ENCODE data around the gene ARSG. TPM values are rescaled to one million over a fixed set of nuclear protein-coding genes. Genes with fewer than 3 reads are reported as not detected.

ARSG gene
- total and polyA plus RNA-seq, 2 of the 8 experiments (the other 6 are each of a cell fraction or from before 2014, with no cell fraction given), result 3.3 to 4.0 TPM

DNA sequence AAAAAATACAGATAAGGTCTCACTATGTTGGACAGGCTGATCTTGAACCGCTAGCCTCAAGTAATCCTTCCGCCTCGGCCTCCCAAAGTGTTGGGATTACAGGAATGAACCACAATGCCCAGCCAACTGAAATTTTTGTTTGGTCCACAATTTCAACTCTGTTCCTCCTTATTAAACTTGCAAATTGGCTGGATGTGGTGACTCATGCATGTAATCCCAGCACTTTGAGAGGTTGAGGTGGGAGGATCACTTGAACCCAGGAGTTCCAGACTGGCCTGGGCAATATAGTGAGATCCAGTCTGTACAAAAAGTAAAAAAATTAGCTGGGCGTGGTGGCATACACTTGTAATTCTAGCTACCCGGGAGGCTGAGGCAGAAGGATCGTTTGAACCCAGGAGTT lies 13.4 kb downstream of the ARSG start:
- CTCF ChIA-PET (ENCODE audit: partially characterized antibody), result interaction anchor here (1.4 kb wide), 1 partner anchor 128 kb away, joined by 4 read pairs; no protein-coding TSS in a partner anchor
- Histone ChIP-seq H3K23me2 (ENCODE audit: low read depth, low read length) (no peaks in the 10 kb centered on the region), H3K79me2 (ENCODE audit: control insufficient read depth in 1 of 2, insufficient read depth in 2 of 2, low read length in 2 of 2) (no peaks in the 10 kb centered on the region; a peak in 1 of 4 replicates), H4K5ac (ENCODE audit: insufficient read length, low read depth, low read length) (no peak overlapping the region), H2BK5ac (ENCODE audit: low read depth, low read length) (no peak overlapping the region), H4K20me1 (replicated peaks in 1 of 2; ENCODE audit: control insufficient read depth in 1 of 2, insufficient read depth in 2 of 2, low read length in 2 of 2) (no peaks in the 10 kb centered on the region), H2AFZ (ENCODE audit: low read length) (no peak overlapping the region), H3K4ac (replicated peaks; ENCODE audit: insufficient read length, low read depth, low read length) (no peak overlapping the region), H3K4me2 (ENCODE audit: insufficient read depth in 1 of 2, low read depth in 2 of 2, low read length in 2 of 2) (no peak overlapping the region), H3K23ac (ENCODE audit: insufficient read length) (no peak overlapping the region), H3K27ac (ENCODE audit: low read depth, low read length) (no peak overlapping the region), H3K4me3 (ENCODE audit: extremely low read depth in 1 of 4, insufficient read depth in 2 of 4, low read depth in 3 of 4, low read length in 4 of 4) (no peak overlapping the region), H4K8ac (ENCODE audit: extremely low read depth, insufficient read depth, low read length) (no peak overlapping the region), H2BK20ac (ENCODE audit: low read length) (no peak overlapping the region), H2BK15ac (ENCODE audit: low read length) (no peak overlapping the region), H3K9ac (replicated peaks in 1 of 4; ENCODE audit: extremely low read depth in 1 of 4, low read depth in 3 of 4, low read length in 3 of 4) (no peak overlapping the region), H3K9me3 (ENCODE audit: insufficient read depth in 2 of 2, low read depth in 1 of 2, low read length in 1 of 2) (no peaks in the 10 kb centered on the region), H3K56ac (replicated peaks; ENCODE audit: insufficient read length, low read depth, low read length) (no peak overlapping the region), H3K18ac (ENCODE audit: extremely low read depth, low read length) (no peak overlapping the region), H3K27me3 (replicated peaks in 1 of 4; ENCODE audit: control insufficient read depth in 3 of 4, extremely low read depth in 1 of 4, insufficient read depth in 3 of 4, low read length in 3 of 4) (no peaks in the 10 kb centered on the region), H3K4me1 (replicated peaks in 1 of 4; ENCODE audit: control insufficient read depth in 3 of 4, insufficient read depth in 4 of 4, low read length in 3 of 4) (peaks cover 2 to 16% (median 5%) of the 10 kb centered on the region in 4 experiments), H4K91ac (replicated peaks; ENCODE audit: insufficient read length, low read length) (no peak overlapping the region), H2BK12ac (ENCODE audit: low read depth, low read length) (no peak overlapping the region), H2AK5ac (ENCODE audit: low read depth, low read length) (no peak overlapping the region), H3K79me1 (ENCODE audit: low read depth, low read length) (no peaks in the 10 kb centered on the region), H3K14ac (ENCODE audit: insufficient read length) (no peak overlapping the region), H2BK120ac (replicated peaks; ENCODE audit: low read depth, low read length) (no peak overlapping the region), H3K36me3 (ENCODE audit: control insufficient read depth in 2 of 4, insufficient read depth in 4 of 4, low read length in 3 of 4) (no peaks in the 10 kb centered on the region)
- FAIRE-seq (no peak), DNase-seq (ENCODE audit: low read depth in 1 of 2, low spot score in 2 of 2) (no peak)
- whole genome bisulfite sequencing, 2 experiments (ENCODE audit: extremely low coverage in 1 of 2, insufficient coverage in 1 of 2, insufficient read length in 1 of 2, insufficient replicate concordance in 2 of 2, low coverage in 1 of 2, low lambda C conversion rate in 2 of 2, missing lambda C conversion rate in 1 of 2), result 97% methylated on average over 6 of the region's 6 CpGs; no CpG with 5 or more reads in 1 of the 2 experiments
- POLR2A ChIA-PET (ENCODE audit: partially characterized antibody), result no interaction called here
- TF ChIP-seq BRCA1 (IDR thresholded peaks at IDR 0.05; ENCODE audit: low read depth, low read length) (no peak), SIN3A (conservative IDR thresholded peaks at IDR 0.05 in 1 of 2, IDR thresholded peaks at IDR 0.05 in 1 of 2; ENCODE audit: low read depth in 1 of 2, low read length in 2 of 2) (no peak), SP2 (IDR thresholded peaks at IDR 0.05; ENCODE audit: low read length) (no peak), TBP (IDR thresholded peaks at IDR 0.05; ENCODE audit: low read depth, low read length) (no peak), HDAC2 (IDR thresholded peaks at IDR 0.05; ENCODE audit: borderline replicate concordance in 1 of 2, low read depth in 2 of 2, low read length in 2 of 2) (no peak), CTBP2 (IDR thresholded peaks at IDR 0.05; ENCODE audit: borderline replicate concordance, insufficient read depth, insufficient read length, low read length) (no peak), YY1 (IDR thresholded peaks at IDR 0.05; ENCODE audit: low read depth, low read length) (no peak)

Measured in H1 (cell line).